ENCODE data around the gene RIC8A. TPM values are rescaled to one million over a fixed set of nuclear protein-coding genes. Genes with fewer than 3 reads are reported as not detected.

Gene RIC8A
- total and polyA plus RNA-seq, 3 donors from 2014 or later: 104 to 132 (median 108) TPM

GRCh38 chr11:251550-251949, 44.0 kb downstream of the RIC8A start:
- no peak overlapping the region for H3K27ac ChIP-seq
- intact Hi-C loops (cut with DNase I; ENCODE audit: low total_unique reads): no loop called here
- no peak for DNase-seq
- H3K4me1 ChIP-seq: no peaks in the 10 kb centered on the region
- TF ChIP-seq POLR2A (IDR thresholded peaks at IDR 0.05) (no peak), CTCF (IDR thresholded peaks at IDR 0.05) (no peak)
- H3K9me3 ChIP-seq: no peaks in the 10 kb centered on the region
- no peaks in the 10 kb centered on the region for H3K36me3 ChIP-seq (ENCODE audit: low read depth, missing control alignments)
- WGBS, 2 donors: 72 to 75% methylated on average over 10 of the region's 10 CpGs
- H3K27me3 ChIP-seq: no peaks in the 10 kb centered on the region
- H3K4me3 ChIP-seq: no peak overlapping the region

- DNase-seq: no peak
- Histone ChIP-seq H3K4me3 (no peak overlapping the region), H3K27me3 (no peaks in the 10 kb centered on the region), H3K27ac (no peak overlapping the region), H3K36me3 (ENCODE audit: low read depth, missing control alignments) (no peaks in the 10 kb centered on the region), H3K4me1 (no peaks in the 10 kb centered on the region), H3K9me3 (no peaks in the 10 kb centered on the region)
- intact Hi-C loops (cut with DNase I; ENCODE audit: low total_unique reads): no loop called here
- TF ChIP-seq CTCF (IDR thresholded peaks at IDR 0.05) (no peak), POLR2A (IDR thresholded peaks at IDR 0.05) (no peak)
- 72 to 89% methylated on average over 8 of the region's 8 CpGs for WGBS, 2 donors
Measured at GRCh38 chr11:252666-253065, 45.2 kb downstream of the RIC8A start.

GRCh38 chr11:253160-253885, 45.8 kb downstream of the RIC8A start:
- no peak overlapping the region for H3K4me3 ChIP-seq
- H3K9me3 ChIP-seq: no peaks in the 10 kb centered on the region
- intact Hi-C loops (cut with DNase I; ENCODE audit: low total_unique reads): no loop called here
- 76 to 85% methylated on average over 11 to 13 of the region's 13 CpGs for WGBS, 2 donors
- no peak for TF ChIP-seq POLR2A (IDR thresholded peaks at IDR 0.05)
- no peak for TF ChIP-seq CTCF (IDR thresholded peaks at IDR 0.05)
- H3K27me3 ChIP-seq: no peaks in the 10 kb centered on the region
- no peak for DNase-seq
- H3K27ac ChIP-seq: no peak overlapping the region
- H3K4me1 ChIP-seq: no peaks in the 10 kb centered on the region
- H3K36me3 ChIP-seq (ENCODE audit: low read depth, missing control alignments): no peaks in the 10 kb centered on the region

GRCh38 chr11:253886-254270, 46.4 kb downstream of the RIC8A start:
- intact Hi-C loops (cut with DNase I; ENCODE audit: low total_unique reads): no loop called here
- no peaks in the 10 kb centered on the region for H3K4me1 ChIP-seq
- WGBS, 2 donors: 83 to 91% methylated on average over 5 of the region's 5 CpGs

More at GRCh38 chr11:253886-254270, 46.4 kb downstream of the RIC8A start:
- Histone ChIP-seq H3K9me3 (no peaks in the 10 kb centered on the region), H3K36me3 (ENCODE audit: low read depth, missing control alignments) (no peaks in the 10 kb centered on the region), H3K27me3 (no peaks in the 10 kb centered on the region), H3K4me3 (no peak overlapping the region), H3K27ac (no peak overlapping the region)
- no peak for DNase-seq
- no peak for TF ChIP-seq CTCF (IDR thresholded peaks at IDR 0.05)
- no peak for TF ChIP-seq POLR2A (IDR thresholded peaks at IDR 0.05)
